ENCODE results near the gene PDE4D.
"Not testable (repeated sequence)": the region's sequence is repeated elsewhere in the genome, so short reads cannot be mapped to it uniquely, and the experiment has no call there.

Gene PDE4D

DNA sequence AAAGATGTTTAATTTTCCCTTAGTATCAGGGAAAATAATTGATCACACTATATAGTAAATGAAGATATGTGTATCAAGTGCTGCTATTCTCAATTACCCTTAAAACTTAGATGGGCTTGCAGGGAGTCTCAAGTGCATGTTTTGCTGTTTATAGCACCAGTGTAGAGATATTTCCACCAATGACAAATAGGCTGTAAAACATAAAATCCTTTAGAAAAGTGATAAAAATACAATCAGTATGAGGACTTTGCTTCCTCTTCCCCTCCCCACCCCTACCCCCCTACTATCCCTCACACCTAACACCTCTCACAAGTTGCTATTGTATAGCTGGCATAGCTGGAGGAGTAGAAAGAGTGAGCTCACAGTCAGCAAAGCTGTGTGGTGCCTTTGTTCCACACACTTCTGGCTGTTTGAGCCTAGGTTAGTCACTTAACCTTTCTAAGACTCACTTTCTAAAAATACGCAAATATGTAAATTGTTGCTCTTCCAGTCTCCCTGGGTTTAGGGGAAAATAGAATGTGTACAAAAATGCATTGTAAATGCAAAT lies 93.1 kb downstream of the PDE4D start:
- DNase-seq (ENCODE audit: low read depth in 2 of 2, low spot score in 1 of 2) = no peak

DNA sequence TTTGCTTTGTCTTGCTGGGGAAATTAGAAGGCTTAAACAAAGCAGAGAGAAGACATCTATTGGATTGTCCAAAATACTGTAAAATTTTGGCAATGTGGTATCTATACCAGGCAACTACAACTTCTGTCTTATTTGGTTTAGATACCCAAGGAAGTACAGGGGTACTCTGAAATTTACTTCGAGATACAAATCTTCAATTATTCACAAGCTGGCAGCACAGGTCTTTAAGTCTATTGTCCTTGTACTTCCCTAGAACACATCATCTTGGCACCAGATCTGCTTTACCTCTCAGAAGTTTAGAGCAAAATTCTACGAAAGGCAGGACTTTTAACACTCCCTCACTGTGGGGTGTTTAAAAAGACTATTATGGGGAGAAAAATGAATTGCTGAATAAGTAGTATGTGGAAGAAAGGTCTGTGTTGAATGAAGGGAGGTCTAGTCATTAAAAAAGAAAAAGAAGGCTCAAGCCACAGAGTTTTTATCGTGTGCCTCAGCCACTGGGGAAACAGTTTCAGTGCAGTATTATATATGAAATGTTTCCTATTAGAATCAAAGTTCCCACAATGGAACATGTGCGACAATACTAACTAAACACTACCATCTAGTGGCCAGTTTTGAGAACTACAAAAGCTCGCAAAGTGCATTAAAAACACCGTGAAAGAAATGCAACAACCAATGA lies 93.7 kb downstream of the PDE4D start:
- no peak for DNase-seq (ENCODE audit: low read depth in 2 of 2, low spot score in 1 of 2)

DNA sequence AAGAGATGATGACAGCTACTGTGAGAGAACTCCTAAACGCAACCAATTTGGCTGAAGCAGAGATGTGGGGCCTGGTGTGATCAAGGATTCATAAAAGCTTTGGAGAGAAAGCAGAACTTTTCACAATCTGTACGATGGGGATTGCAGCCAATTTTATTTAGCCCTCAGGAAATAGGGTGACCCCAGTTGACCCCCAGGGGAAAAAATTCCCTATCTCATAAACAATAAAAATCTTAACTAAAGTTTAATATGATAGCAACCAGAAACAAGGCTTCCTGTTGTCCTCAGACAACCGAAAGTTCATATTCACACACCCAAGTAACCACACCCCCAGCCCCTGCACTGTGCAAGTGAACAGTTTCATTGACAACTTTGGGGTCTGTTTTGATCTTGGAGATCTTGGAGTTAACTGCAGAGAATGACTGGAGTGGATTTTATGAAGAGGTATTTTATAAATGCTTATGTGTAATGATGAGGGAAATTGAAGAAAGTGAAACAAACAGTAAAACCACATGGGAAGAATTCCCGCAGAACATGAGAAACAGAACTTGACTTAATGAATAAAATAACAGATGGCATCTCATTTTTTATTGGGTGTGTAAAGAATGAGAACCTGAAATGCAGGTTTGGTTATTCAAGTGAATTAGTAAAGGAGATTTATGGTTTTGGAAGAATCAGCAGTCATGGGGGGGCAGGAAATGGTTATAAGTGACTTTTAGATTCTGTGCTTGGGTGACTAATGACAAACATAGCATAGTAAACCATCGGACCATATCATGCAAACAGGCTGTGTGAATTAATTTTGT lies 94.5 kb downstream of the PDE4D start:
- DNase-seq (ENCODE audit: low read depth in 2 of 2, low spot score in 1 of 2) = no peak

DNA sequence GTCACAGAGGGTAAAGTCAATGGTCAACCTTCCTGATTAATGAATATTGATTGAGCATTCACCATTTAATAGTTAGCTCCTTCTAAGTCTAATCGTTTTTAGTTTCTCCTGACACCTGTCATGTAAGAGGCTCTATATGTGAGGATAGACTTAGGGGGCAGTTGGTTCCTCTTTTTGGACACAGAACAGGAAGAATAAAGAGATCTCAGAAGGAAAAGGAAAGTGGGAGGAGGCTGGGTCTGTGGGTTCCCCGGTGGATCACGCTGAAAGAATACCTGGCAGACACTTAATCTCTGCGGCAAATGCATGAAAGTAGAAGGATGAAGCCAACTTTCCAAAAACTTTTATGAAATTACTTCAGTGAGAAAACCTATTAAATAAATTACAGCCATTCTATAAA lies 98.4 kb downstream of the PDE4D start:
- no peak for DNase-seq (ENCODE audit: low read depth in 2 of 2, low spot score in 1 of 2)

DNA sequence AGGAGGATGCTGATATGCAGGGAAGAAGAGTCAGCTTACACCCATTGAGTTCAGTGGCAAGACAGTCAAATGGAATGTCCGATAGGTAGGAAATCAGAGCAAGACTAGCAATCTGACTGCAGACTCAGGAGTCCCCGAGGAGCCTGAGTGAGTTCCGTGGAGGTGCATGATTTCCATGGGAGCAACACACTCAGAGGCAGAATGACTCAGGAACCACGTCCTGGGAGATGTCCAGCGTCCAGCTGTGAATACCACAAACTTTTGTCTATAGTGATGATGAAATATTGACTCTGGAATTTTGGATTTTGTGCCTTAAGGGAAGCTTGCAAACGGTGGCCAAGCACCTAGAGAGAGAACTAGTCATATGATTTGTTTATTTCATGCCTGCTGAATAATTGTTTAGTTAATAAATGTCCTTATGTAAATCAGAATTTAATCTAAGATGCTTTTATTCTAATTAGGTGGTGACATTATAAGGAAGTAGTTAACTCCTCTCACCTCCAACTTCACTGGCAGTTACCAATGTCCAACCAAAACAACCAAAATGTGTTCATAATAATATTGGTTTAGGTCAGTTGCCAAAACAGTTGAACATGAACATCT lies 100.4 kb downstream of the PDE4D start:
- no peak for DNase-seq (ENCODE audit: low read depth in 2 of 2, low spot score in 1 of 2)

DNA sequence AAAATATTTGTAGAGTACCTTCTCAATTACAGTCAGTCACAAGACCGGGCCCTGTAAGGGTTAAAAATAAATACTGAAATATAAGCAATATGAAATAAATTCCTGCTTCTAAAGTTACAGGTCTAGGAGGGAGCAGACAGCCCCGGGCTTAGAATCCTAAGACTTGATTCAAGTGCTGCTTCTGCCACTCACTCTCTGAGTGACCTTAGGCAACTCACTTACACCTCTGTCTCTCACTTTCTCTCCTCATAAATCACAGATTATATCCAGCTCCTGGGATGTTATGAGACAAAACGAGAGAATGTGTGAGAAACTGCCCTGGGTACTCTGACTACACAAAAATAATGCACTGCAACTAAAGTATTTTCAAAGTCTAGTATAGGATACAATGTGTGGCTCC lies 101.9 kb downstream of the PDE4D start:
- DNase-seq (ENCODE audit: low read depth in 2 of 2, low spot score in 1 of 2) = no peak

DNA sequence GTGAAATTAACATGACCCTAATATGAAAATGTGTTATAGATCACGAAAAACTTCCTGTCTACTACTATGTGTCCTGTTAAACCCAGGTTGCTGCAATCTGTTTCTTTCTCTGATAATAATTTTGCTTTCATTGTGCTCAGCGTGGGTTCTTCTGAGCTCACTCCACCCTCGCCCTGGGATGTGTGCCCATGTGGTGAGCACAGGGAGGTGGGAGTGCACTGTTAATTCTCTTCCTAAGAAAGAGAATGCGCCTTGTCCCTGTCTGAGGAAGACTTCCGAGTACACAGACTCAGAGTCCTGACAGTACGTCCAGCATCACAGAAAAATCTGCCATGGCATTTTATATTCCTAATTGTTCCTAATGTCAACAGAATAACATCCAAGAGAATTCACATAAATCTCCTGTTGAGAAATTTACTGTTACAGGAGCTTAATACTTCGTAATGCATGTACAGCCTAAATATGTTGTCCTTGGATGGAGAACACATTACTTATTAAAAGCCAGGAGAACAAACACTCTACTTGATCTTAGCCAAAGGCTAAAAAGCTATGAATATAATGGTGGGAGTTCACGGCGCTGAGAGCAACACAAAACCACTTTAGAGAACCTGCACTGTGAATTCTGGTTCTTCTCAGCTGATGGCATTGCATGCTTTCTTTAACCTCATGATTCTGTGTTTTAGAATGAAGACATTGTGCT lies 102.6 kb downstream of the PDE4D start:
- no peak for DNase-seq (ENCODE audit: low read depth in 2 of 2, low spot score in 1 of 2)

DNA sequence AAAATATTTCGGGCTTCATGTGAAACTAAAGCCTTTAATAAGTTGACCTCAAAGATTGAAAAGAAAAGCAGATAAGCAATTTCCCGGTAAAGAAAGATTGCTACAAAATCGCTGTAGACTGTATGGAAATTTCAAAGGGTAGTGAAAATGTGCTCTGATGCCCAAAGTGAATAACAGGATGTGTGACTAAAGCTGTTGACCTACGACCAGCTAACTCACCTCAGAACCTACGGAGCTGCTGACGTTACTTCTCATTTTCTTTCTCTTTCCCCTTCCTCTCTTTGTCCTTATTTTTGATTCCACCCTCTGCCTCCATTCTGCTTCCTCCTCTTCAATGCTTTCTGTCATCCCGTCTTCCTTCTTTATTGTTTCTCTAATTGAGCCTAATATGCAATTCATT lies 103.2 kb downstream of the PDE4D start:
- no peak for DNase-seq (ENCODE audit: low read depth in 2 of 2, low spot score in 1 of 2)

DNA sequence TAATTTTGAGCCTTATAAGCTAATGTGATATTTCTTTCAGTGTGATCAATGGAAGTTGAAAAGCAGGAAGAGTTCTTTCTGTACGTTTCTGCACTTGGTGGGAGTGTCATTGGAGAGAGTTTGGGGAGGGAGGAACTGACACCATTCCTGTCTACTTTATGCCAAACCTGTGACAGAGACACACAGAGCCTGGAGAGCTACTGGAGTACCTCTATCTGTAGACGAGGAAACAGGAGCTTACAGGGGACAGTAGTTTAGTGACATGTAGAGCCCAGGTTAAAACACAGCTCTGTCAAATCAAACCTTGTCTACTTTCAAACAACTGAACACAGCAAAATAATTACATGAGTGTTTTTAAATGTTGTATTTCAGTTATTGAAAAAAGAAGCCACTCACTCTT lies 103.6 kb downstream of the PDE4D start:
- DNase-seq (ENCODE audit: low read depth in 2 of 2, low spot score in 1 of 2) = no peak

DNA sequence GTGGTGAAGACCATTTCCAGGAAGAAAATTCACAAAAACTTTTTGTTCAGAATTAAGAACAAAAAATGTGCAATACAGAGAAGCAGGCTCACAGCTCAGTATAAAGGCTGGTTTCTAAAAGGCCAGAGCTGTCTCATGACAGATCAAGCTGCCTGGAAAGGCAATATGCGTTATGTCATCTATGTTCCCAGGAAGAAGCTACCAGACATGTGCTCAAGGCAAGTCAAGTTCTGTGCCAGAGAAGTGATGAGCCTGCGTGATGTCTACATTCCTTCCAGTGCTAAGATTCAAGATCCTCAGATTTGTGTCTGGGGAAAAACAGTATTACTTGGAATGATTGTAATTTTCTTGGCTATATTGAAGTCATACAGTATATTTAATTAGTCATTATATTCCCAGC lies 104.3 kb downstream of the PDE4D start:
- no peak for DNase-seq (ENCODE audit: low read depth in 2 of 2, low spot score in 1 of 2)

DNA sequence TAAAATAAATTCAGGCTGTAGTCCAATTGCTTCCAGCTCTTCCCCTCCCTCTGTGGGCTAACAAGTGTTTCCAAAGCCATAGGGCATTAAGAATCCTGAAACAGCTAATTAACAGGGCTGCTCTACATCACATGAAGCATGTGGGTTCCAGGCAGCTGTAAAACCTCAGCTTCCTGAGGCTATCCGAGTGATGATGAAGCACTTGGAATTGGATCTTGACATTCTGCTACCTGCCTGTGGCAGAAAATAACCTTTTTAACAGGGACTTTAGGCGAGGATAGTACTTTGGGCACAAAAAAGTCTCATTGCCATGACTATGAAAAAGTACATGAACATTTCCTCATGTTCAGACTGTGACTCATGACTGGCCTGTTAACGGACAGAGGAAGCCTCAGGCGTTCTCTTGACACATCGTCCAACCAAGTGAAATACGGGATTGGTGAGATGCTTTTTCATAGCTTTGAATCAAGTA lies 107.2 kb downstream of the PDE4D start:
- DNase-seq (ENCODE audit: low read depth in 2 of 2, low spot score in 1 of 2) = no peak

DNA sequence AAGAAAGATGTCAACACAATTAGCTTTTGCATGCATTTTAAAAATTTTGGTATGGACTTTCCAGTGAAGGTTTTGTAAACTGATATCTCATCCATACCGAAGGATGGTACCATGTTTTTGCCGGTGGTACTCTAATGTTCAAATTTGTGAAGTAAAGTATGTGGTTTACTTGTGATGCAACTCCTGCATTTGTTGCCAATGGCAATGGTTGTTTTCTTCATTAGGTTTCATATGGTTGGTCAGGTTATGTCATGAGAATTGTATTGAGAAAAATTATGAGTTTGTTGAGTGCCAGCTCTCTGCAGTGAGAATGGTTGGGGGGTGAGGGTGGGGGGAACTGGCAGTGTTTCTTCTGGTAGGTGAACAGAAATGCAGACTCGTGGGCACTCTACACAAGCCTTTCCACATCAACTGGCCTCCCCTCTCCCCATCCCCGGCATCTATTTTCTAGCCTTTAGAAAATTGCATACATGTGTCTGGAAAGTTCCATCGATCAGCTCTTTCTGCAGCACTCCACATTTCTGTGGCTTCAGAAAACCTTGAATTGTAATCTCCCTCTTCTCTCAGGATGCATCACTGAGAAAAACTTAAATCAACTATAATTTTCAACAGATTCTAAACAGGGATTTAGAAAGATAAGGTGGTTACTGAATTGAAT lies 107.7 kb downstream of the PDE4D start:
- no peak for DNase-seq (ENCODE audit: low read depth in 2 of 2, low spot score in 1 of 2)

DNA sequence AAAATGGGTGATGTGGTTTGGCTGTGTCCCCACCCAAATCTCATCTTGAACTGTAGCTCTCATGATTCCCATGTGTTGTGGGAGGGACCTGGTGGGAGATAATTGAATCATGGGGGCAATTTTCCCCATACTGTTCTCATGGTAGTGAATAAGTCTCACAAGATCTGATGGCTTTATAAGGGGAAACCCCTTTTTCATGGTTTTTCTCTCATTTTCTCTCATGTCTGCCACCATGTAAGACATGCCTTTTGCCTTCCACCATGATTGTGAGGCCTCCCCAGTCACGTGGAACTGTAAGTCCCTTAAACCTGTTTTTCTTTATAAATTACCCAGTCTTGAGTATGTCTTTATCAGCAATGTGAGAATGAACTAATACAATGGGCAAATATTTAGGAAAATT lies 108.8 kb downstream of the PDE4D start:
- not testable (repeated sequence) for DNase-seq (ENCODE audit: low read depth in 2 of 2, low spot score in 1 of 2)

DNA sequence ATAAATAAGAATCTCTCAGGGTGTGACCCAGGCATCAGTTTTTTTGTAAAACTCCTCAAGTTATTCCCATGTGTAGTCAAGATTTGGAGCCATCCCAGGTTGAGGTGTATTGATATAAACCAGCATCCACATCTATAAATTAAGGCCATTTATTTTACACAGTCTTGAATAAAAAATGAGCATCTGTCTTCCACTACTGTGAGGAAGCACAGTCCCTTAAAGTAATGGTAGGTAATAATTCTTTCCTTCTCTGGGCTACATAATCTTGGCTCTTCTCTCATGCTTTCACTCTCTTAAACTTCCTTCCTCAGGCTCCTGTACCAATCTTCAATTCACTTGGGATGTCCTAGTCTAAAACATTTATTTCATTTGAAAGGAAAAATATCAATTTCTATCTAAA lies 110.3 kb downstream of the PDE4D start:
- DNase-seq (ENCODE audit: low read depth in 2 of 2, low spot score in 1 of 2) = no peak

DNA sequence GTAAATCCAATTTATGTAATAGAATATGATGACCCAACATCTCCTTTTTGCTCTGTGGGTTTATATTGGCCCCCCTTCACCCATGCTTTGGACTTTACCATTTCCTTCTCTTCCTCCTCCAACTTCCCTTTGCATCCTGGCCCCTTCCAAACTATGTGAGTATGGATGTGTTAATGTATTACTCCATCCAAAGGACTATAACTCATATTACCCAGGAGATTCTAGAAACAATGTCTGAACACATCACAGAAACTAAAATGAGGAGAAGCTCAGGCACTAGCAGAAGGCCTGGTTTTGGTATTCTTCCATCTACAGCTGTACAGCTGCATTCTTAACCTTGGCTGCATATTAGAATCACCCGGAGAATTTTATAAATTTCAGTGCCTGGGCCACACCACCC lies 110.7 kb downstream of the PDE4D start:
- DNase-seq (ENCODE audit: low read depth in 2 of 2, low spot score in 1 of 2) = no peak

DNA sequence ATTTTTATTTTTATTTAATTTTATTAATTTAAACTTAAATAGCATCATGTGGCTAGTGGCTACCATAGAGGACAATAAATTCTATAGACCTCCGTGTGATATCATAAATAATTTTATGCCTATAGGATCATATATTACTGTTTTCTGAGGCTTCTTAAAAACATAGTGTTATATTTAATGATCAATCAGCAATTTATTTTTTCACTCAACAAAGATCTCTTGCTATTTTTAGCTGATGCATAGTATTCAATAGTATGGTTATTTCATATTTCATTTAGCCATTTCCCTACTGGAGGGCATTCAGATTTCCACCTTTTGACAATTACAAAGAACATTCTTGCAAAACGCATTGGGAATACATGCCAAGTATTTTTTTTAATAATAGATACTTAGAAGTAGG lies 114.1 kb downstream of the PDE4D start:
- no peak for DNase-seq (ENCODE audit: low read depth in 2 of 2, low spot score in 1 of 2)

DNA sequence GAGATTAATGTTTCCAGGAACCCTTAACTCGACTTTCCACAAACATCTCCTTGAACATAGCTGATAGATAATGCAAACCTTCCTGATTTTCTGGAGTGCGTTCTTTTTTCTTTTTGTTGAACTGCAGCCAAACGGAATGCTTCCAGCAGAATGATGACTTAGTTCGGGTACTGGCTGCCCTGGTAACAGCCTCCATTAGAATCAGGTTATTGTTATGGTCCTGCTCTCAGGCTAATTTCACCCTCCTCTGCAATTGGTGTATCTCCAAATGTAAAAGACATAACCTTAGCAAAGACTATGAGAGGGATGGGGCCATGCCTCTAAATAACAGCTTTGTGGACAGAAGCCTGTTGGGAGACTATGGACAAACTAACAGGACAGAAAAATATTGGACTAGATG lies 116.5 kb downstream of the PDE4D start:
- no peak for DNase-seq (ENCODE audit: low read depth in 2 of 2, low spot score in 1 of 2)

DNA sequence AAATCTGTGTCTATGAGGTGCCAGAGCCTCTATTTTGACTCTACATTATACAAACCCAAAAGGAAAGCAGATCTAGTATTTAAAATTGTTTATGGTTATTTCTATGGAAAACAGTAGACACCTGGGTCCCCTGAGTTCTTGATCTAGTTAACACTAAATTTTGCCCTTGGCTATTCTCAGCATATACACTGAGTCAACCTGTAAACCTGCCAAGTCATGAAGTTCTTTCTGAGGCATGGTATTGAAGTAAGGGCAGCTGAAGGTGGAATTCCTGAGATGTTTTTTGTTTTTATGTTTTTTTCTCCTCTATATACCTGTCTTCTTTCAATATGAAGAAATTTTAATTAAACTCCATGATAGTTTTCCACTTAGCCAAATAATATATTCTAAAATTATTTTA lies 120.2 kb downstream of the PDE4D start:
- no peak for DNase-seq (ENCODE audit: low read depth in 2 of 2, low spot score in 1 of 2)

DNA sequence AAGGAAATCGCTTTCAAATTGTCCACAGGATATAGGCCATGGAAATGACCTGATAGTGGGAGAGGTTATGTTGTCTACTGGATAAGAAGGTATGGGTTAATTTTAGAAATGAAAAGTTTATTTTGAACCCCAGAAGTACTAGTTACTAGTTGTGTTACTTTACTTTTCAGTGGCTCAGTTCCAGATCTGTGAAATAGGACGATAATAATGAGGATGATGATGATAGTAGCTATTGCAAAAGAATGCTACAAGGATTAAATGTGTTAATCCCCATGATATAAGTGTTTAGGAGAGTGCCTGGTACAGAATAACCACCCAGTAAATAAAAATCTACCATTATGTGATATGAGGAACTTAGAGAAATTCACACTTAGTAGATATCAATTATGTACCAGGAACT lies 120.8 kb downstream of the PDE4D start:
- DNase-seq (ENCODE audit: low read depth in 2 of 2, low spot score in 1 of 2) = no peak

DNA sequence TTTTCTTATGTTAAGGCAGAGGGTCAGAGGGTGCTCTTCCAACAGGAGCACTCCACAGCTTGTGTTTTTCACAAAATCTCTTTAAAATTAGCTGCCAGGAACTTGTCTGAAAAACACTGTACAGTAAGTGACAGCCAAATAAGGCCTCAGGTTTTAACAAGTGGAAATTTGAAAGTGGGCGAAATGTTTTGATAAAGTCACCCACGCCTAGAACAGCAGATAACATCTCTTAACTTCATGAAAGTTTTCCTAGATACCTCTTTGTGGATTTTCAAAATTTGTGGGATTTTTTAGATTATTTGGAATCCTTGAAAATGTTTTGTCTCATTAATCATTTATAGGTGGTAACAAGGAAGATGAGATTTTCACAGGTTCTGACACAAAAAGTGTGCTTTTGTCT lies 121.3 kb downstream of the PDE4D start:
- DNase-seq (ENCODE audit: low read depth in 2 of 2, low spot score in 1 of 2) = no peak

DNA sequence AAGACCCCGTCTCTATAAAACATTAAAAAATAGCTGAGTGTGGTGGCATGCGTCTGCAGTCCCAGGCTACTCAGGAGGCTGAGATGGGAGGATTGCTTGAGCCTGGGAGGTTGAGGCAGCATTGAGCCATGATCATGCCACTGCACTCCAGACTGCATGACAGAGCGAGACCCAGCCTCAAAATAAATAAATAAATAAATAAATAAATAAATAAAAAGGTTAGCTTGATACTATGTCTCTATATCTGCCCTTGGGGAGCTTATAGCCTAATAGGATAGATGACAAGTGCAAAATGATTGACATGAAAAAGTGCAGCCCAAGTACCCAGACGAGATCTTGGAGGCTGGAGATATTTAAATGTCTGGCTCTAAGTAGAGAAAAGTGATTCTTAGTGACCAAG lies 122.6 kb downstream of the PDE4D start:
- no peak for DNase-seq (ENCODE audit: low read depth in 2 of 2, low spot score in 1 of 2)

Data from stimulated activated CD8-positive, alpha-beta memory T cell treated with anti-CD3 and anti-CD28 coated beads, Interleukin-4, amount 100 ng/mL, for 4 hours (primary cell).